Right lobe of liver (tissue), 4 donors: ENCODE results near the gene MYMK.

Experiments
- CTCF ChIP-seq, 4 donors: fragments of 200-600 bp in 3 of 4; fragments of 450-650 bp in 1 of 4; IDR thresholded peaks; one replicate each; pipeline versions ENCODE4 v1.5.1 to v1.8.0; 2016 to 2022; ENCODE audit warnings: antibody characterized with exemption in 4 of 4, mild to moderate bottlenecking in 2 of 4
- POLR2A ChIP-seq: fragments of 450-650 bp; IDR thresholded peaks from one replicate; pipeline ENCODE4 v1.6.1; 2017; ENCODE audit warnings: antibody characterized with exemption, mild to moderate bottlenecking
- donor health status: DM: no; HTN: no; CAD: no.
- donor health status: DM: no; HTN: no; CAD: no.
- donor health status: DM: no; HTN: yes; CAD: no.

DNA sequence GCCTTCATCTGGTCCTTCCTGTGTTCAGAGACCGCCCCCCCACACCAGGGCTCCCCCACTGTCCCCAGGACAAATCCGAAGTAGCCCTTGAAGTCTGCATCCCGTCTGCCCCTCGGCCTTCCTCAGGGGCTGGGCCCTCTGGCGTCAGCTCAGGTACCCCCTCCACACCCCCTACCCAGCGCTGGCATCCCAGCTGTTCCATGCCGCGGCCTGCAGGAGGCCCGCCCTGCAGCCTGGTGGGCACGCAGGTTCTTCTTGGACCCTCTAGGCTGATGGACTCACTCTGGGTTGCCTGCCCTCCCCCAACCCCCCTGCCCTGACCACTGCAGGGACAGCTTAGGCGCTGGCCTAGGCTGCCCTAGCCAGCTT, 52.5 kb downstream of the MYMK start:
- TF ChIP-seq CTCF (IDR thresholded peaks at IDR 0.05) (no peak), POLR2A (no peak)
